Lower leg skin (tissue), 4 donors: ENCODE measurements around the gene EZR. TPM values are rescaled to one million over a fixed set of nuclear protein-coding genes. Genes with fewer than 3 reads are reported as not detected.

Source experiments
- DNase-seq, 2 donors: peaks; one replicate each; pipeline ENCODE4 v3.0.0-alpha.2; 2019; ENCODE audit warnings: low spot score in 2 of 2
- H3K4me3 ChIP-seq: fragments of 200-600 bp; sonication (generic); 2 replicates; pipeline ENCODE4 v1.5.1; 2017; ENCODE audit warnings: mild to moderate bottlenecking, low read depth; ENCODE audit not compliant: poor library complexity, severe bottlenecking
- POLR2A ChIP-seq, 2 donors: fragments of 450-650 bp; IDR thresholded peaks; one replicate each; pipeline ENCODE4 v1.6.1; 2016 to 2017; ENCODE audit warnings: antibody characterized with exemption in 2 of 2, mild to moderate bottlenecking in 1 of 2, moderate library complexity in 1 of 2
- WGBS, 2 donors: methylation state at CpG; one replicate each; pipeline ENCODE4 v1.1.5; 2018; 5-methylcytosine and 5-hydroxymethylcytosine counted together
- intact Hi-C: fragments of 100-400 bp; cut with DNase I; formaldehyde crosslinking; loops from one replicate; pipeline ENCODE4 v1.15.0; 2023; ENCODE audit warnings: low total_unique reads
- total RNA-seq, 4 donors: library from RNA; depleted of rRNA; stranded (reverse); fragments of >200 nt; gene quantifications; one replicate each; pipeline ENCODE4 v1.1.0, GENCODE V29; 2016
- TF ChIP-seq, protein P1 (sequence below), 3 donors: fragments of 450-650 bp; IDR thresholded peaks; one replicate each; pipeline ENCODE4 v1.5.1; 2016; ENCODE audit warnings: antibody characterized with exemption in 3 of 3, mild to moderate bottlenecking in 3 of 3, moderate library complexity in 2 of 3

EZR gene
- total RNA-seq, 4 donors from 2014 or later, result 200 to 235 (median 212) TPM

GRCh38 chr6:158808442-158808833, 10.7 kb downstream of the EZR start:
- intact Hi-C loops, result no loop called here
- WGBS, 2 donors, result 65% methylated on average over 6 of the region's 6 CpGs
- TF ChIP-seq, protein P1, sequence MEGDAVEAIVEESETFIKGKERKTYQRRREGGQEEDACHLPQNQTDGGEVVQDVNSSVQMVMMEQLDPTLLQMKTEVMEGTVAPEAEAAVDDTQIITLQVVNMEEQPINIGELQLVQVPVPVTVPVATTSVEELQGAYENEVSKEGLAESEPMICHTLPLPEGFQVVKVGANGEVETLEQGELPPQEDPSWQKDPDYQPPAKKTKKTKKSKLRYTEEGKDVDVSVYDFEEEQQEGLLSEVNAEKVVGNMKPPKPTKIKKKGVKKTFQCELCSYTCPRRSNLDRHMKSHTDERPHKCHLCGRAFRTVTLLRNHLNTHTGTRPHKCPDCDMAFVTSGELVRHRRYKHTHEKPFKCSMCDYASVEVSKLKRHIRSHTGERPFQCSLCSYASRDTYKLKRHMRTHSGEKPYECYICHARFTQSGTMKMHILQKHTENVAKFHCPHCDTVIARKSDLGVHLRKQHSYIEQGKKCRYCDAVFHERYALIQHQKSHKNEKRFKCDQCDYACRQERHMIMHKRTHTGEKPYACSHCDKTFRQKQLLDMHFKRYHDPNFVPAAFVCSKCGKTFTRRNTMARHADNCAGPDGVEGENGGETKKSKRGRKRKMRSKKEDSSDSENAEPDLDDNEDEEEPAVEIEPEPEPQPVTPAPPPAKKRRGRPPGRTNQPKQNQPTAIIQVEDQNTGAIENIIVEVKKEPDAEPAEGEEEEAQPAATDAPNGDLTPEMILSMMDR (IDR thresholded peaks at IDR 0.05), result no peak
- no peak for TF ChIP-seq POLR2A (IDR thresholded peaks at IDR 0.05)
- peak in 1 of 2 donors; percentile 50 for DNase-seq
- H3K4me3 ChIP-seq, result no peak overlapping the region

- TF ChIP-seq, protein P1 (IDR thresholded peaks at IDR 0.05), result no peak
- TF ChIP-seq POLR2A (IDR thresholded peaks at IDR 0.05), result no peak
- WGBS, 2 donors, result 63 to 78% methylated on average over 8 of the region's 8 CpGs
- no peak overlapping the region for H3K4me3 ChIP-seq
- DNase-seq, result peak in 1 of 2 donors; percentile 52
- intact Hi-C loops, result no loop called here
Measured at GRCh38 chr6:158807515-158808441, 11.4 kb downstream of the EZR start.

- WGBS, 2 donors, result 76 to 78% methylated on average over 5 of the region's 5 CpGs
- no peak for TF ChIP-seq POLR2A (IDR thresholded peaks at IDR 0.05)
- TF ChIP-seq, protein P1 (IDR thresholded peaks at IDR 0.05), result no peak
- intact Hi-C loops, result no loop called here
- DNase-seq, result peak in 1 of 2 donors; percentile 72
- no peak overlapping the region for H3K4me3 ChIP-seq
Measured at GRCh38 chr6:158805698-158806377, 13.3 kb downstream of the EZR start.

GRCh38 chr6:158804207-158804606, 15.0 kb downstream of the EZR start:
- DNase-seq, result no peak
- TF ChIP-seq, protein P1 (IDR thresholded peaks at IDR 0.05), result no peak
- TF ChIP-seq POLR2A (IDR thresholded peaks at IDR 0.05), result no peak
- H3K4me3 ChIP-seq, result no peak overlapping the region
- intact Hi-C loops, result no loop called here

GRCh38 chr6:158803733-158804143, 15.4 kb downstream of the EZR start:
- peak in 1 of 2 donors; percentile 58 for DNase-seq
- H3K4me3 ChIP-seq, result no peak overlapping the region
- intact Hi-C loops, result no loop called here
- WGBS, 2 donors, result 35 to 58% methylated on average over 5 of the region's 5 CpGs
- no peak for TF ChIP-seq POLR2A (IDR thresholded peaks at IDR 0.05)
- TF ChIP-seq, protein P1 (IDR thresholded peaks at IDR 0.05), result no peak
